Epithelial cell of esophagus (primary cell): ENCODE results near the gene MEX3D.

ENCODE experiments used
- DNase-seq: peaks from one replicate; pipeline ENCODE4 v3.0.0; 2010; ENCODE audit warnings: low read depth
- H3K4me3 ChIP-seq: 2 replicates; pipeline ENCODE4 v1.5.1; 2011; ENCODE audit warnings: mild to moderate bottlenecking, low read length, control low read depth
- CTCF ChIP-seq: IDR thresholded peaks from 2 replicates; pipeline ENCODE4 v1.5.1; 2011; ENCODE audit warnings: low read depth, mild to moderate bottlenecking, low read length, control low read depth, inconsistent platforms; ENCODE audit not compliant: insufficient read depth; ENCODE audit errors: missing control alignments

Gene MEX3D

GRCh38 chr19:1561236-1561842 is 6.8 kb downstream of the MEX3D start:
- no peak for DNase-seq
- H3K4me3 ChIP-seq = no peak overlapping the region
- no peak for TF ChIP-seq CTCF

GRCh38 chr19:1560286-1560882 is 7.7 kb downstream of the MEX3D start:
- DNase-seq = no peak
- H3K4me3 ChIP-seq = no peak overlapping the region
- TF ChIP-seq CTCF = no peak

GRCh38 chr19:1558552-1558951 is 9.6 kb downstream of the MEX3D start:
- TF ChIP-seq CTCF = no peak
- no peak for DNase-seq
- no peak overlapping the region for H3K4me3 ChIP-seq

GRCh38 chr19:1556390-1557070 is 11.6 kb downstream of the MEX3D start:
- TF ChIP-seq CTCF = no peak
- no peak for DNase-seq
- H3K4me3 ChIP-seq = no peak overlapping the region

GRCh38 chr19:1555487-1556389 is 12.4 kb downstream of the MEX3D start:
- TF ChIP-seq CTCF = no peak
- no peak for DNase-seq
- no peak overlapping the region for H3K4me3 ChIP-seq

- TF ChIP-seq CTCF = no peak
- no peak for DNase-seq
- no peak overlapping the region for H3K4me3 ChIP-seq
Measured at GRCh38 chr19:1554968-1555367, 13.2 kb downstream of the MEX3D start.
